HepG2 (cell line): ENCODE data around the gene IFNAR1.

ENCODE experiments used
- EP300 ChIP-seq, 3 experiments: sonication (generic) in 1 of 3; formaldehyde crosslinking in 1 of 3; IDR thresholded peaks; 2 replicates each; pipeline versions ENCODE4 v1.5.1 to v1.6.1; 2011 to 2020; ENCODE audit warnings: low read depth in 2 of 3, low read length in 2 of 3, borderline replicate concordance in 1 of 3, improper control_type of control experiment in 1 of 3, mild to moderate bottlenecking in 1 of 3, missing genetic modification reagents in 1 of 3, moderate library complexity in 1 of 3
- FOXJ3 ChIP-seq: sonication (generic); formaldehyde crosslinking; IDR thresholded peaks from 2 replicates; pipeline ENCODE4 v1.4.0; 2020; ENCODE audit warnings: missing genetic modification reagents, mild to moderate bottlenecking, borderline replicate concordance
- GABPB1 ChIP-seq: IDR thresholded peaks from 2 replicates; pipeline ENCODE4 v1.6.1; 2016; ENCODE audit warnings: mild to moderate bottlenecking, missing genetic modification reagents, moderate library complexity, missing compliant biosample characterization
- JUNB ChIP-seq: sonication (generic); formaldehyde crosslinking; IDR thresholded peaks from 2 replicates; pipeline ENCODE4 v1.8.0; 2022; ENCODE audit warnings: missing genetic modification reagents, mild to moderate bottlenecking, borderline replicate concordance
- POLR2A ChIP-seq, 2 experiments: IDR thresholded peaks; 2 replicates each; pipeline ENCODE4 v1.6.1; 2011; ENCODE audit warnings: low read depth in 2 of 2, low read length in 2 of 2, mild to moderate bottlenecking in 1 of 2, moderate library complexity in 1 of 2; ENCODE audit not compliant: insufficient read depth in 1 of 2
- POLR2AphosphoS5 ChIP-seq: IDR thresholded peaks from 2 replicates; pipeline ENCODE4 v1.6.1; 2012; ENCODE audit warnings: low read depth, low read length
- SMAD3 ChIP-seq: sonication (generic); formaldehyde crosslinking; IDR thresholded peaks from 2 replicates; pipeline ENCODE4 v1.4.0; 2020; ENCODE audit warnings: missing genetic modification reagents
- TAF1 ChIP-seq: sonication (generic); formaldehyde crosslinking; IDR thresholded peaks from 2 replicates; pipeline ENCODE4 v1.4.0; 2020; ENCODE audit warnings: missing genetic modification reagents
- ZFP90 ChIP-seq: sonication (generic); formaldehyde crosslinking; IDR thresholded peaks from 2 replicates; pipeline ENCODE4 v1.8.0; 2022; ENCODE audit warnings: missing genetic modification reagents, mild to moderate bottlenecking, inconsistent platforms, borderline replicate concordance
- ZNF777 ChIP-seq: sonication (generic); formaldehyde crosslinking; IDR thresholded peaks from 2 replicates; pipeline ENCODE4 v1.4.0; 2020; ENCODE audit warnings: missing genetic modification reagents
- TF ChIP-seq, protein P1 (sequence below): sonication (generic); formaldehyde crosslinking; IDR thresholded peaks from 2 replicates; pipeline ENCODE4 v1.4.0; 2020; ENCODE audit warnings: missing genetic modification reagents
- TF ChIP-seq, protein P2 (sequence below): sonication (generic); formaldehyde crosslinking; IDR thresholded peaks from 2 replicates; pipeline ENCODE4 v1.5.1; 2020; ENCODE audit warnings: missing genetic modification reagents, mild to moderate bottlenecking, borderline replicate concordance
- TF ChIP-seq, protein P3 (sequence below): sonication (generic); formaldehyde crosslinking; IDR thresholded peaks from 2 replicates; pipeline ENCODE4 v1.5.0; 2020; ENCODE audit warnings: missing genetic modification reagents

DNA sequence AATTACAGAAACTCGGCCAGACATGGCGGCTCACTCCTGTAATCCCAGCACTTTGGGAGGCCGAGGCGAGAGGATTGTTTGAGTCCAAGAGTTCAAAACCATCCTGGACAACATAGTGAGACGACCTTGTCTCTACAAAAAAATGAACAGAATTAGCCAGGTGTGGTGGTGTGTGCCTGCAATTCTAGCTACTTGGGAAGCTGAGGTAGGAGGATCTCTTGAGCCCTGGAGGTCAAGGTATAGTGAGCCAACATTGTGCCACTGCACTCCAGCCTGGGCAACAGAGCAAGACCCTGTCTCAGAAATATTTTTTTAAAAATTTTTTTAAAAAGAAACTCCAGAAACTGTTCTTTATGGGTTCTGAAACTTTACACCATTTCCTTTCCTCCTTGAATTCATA, 40.1 kb downstream of the IFNAR1 start:
- no peak for TF ChIP-seq SMAD3 (CRISPR knock-in tag)
- no peak for TF ChIP-seq POLR2A (IDR thresholded peaks at IDR 0.05; ENCODE audit: insufficient read depth in 1 of 2, low read depth in 2 of 2, low read length in 2 of 2)
- TF ChIP-seq ZNF777 (CRISPR knock-in tag), result no peak
- TF ChIP-seq ZFP90 (CRISPR knock-in tag), result no peak
- TF ChIP-seq POLR2AphosphoS5, result no peak
- no peak for TF ChIP-seq GABPB1 (CRISPR knock-in tag)
- TF ChIP-seq, protein P1, sequence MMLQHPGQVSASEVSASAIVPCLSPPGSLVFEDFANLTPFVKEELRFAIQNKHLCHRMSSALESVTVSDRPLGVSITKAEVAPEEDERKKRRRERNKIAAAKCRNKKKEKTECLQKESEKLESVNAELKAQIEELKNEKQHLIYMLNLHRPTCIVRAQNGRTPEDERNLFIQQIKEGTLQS, result no peak
- TF ChIP-seq, protein P2, sequence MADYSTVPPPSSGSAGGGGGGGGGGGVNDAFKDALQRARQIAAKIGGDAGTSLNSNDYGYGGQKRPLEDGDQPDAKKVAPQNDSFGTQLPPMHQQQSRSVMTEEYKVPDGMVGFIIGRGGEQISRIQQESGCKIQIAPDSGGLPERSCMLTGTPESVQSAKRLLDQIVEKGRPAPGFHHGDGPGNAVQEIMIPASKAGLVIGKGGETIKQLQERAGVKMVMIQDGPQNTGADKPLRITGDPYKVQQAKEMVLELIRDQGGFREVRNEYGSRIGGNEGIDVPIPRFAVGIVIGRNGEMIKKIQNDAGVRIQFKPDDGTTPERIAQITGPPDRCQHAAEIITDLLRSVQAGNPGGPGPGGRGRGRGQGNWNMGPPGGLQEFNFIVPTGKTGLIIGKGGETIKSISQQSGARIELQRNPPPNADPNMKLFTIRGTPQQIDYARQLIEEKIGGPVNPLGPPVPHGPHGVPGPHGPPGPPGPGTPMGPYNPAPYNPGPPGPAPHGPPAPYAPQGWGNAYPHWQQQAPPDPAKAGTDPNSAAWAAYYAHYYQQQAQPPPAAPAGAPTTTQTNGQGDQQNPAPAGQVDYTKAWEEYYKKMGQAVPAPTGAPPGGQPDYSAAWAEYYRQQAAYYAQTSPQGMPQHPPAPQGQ (CRISPR knock-in tag), result no peak
- TF ChIP-seq, protein P3, sequence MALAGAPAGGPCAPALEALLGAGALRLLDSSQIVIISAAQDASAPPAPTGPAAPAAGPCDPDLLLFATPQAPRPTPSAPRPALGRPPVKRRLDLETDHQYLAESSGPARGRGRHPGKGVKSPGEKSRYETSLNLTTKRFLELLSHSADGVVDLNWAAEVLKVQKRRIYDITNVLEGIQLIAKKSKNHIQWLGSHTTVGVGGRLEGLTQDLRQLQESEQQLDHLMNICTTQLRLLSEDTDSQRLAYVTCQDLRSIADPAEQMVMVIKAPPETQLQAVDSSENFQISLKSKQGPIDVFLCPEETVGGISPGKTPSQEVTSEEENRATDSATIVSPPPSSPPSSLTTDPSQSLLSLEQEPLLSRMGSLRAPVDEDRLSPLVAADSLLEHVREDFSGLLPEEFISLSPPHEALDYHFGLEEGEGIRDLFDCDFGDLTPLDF (CRISPR knock-in tag), result no peak
- TF ChIP-seq EP300 (IDR thresholded peaks at IDR 0.05; ENCODE audit: low read depth in 2 of 2, low read length in 2 of 2), result no peak
- no peak for TF ChIP-seq EP300 (CRISPR knock-in tag; IDR thresholded peaks at IDR 0.05; ENCODE audit: borderline replicate concordance)
- no peak for TF ChIP-seq TAF1 (CRISPR knock-in tag)
- TF ChIP-seq FOXJ3, result no peak
- TF ChIP-seq JUNB, result no peak
